Nasal cavity respiratory epithelium epithelial cell of viscerocranial mucosa (primary cell): ENCODE measurements around the gene KRT31. TPM values are rescaled to one million over a fixed set of nuclear protein-coding genes. Genes with fewer than 3 reads are reported as not detected.

Experiments used
- total RNA-seq: library from RNA; depleted of rRNA; stranded (reverse); fragments of >200 nt; gene quantifications from 2 replicates; pipeline ENCODE4 v1.2.3, GENCODE V29; 2014

KRT31 gene
- 0.14 and 0.34 TPM in 2 replicates for total RNA-seq

DNA sequence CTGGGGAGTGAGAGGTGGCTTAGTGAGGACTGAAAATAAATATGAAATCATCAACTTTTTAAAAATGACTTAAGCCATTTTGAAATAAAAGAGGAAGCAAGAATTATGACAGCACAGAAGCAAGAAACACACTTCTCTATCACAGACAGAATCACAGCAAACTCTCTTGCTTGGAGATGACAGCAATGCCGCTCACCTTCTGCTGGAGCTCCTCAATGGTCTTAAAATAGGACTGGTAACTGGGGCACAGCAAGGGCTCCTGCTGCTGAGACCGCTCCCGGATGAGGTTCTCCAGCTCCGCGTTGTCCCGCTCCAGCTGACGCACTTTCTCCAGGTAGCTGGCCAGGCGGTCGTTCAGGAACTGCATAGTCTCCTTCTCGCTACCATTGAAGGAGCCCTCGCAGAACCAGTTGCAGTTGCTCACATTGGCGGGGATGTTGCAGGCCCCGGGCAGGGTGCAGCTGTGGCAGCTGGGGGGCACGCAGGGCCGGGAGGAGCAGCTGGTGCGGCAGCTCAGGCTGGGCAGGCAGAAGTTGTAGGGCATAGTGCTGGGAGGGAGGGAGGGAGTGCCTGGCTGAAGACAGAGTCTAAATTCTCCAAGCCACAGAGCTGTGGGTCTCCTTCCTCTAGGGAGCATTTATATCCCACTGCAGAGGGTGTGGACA, at the start of gene KRT31:
Gene KRT31, minus strand, starts transcription at position 613 of the 665 bp plus-strand sequence. Its CDS starts 69 bp downstream, at position 544.

DNA sequence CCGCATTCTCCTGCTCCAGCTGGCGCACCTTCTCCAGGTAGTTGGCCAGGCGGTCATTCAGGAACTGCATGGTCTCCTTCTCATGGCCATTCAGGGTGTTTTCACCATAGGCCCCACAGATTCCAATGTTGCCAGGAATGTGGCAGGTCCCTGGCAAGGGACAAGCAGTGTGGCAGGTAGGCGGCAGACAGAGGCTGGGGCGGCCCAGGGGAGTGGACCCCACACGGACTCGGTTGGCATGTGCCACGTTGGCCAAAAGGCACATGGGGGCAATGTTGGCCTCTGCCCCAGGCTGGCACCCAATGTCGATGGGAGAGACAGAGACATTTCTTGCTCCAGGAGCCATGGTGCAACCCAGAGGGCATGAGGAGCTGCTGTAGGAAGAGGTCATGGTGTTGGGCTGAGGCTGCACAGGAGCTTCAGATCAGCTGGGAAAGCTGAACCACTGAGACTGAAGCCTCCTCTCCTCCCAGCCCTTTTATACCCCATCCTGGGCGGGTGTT, 43.2 kb upstream of the KRT31 start, which contains the start of gene KRT38:
Gene KRT38, minus strand, starts transcription at position 453 of the 503 bp plus-strand sequence. Its CDS starts 62 bp downstream, at position 391.

DNA sequence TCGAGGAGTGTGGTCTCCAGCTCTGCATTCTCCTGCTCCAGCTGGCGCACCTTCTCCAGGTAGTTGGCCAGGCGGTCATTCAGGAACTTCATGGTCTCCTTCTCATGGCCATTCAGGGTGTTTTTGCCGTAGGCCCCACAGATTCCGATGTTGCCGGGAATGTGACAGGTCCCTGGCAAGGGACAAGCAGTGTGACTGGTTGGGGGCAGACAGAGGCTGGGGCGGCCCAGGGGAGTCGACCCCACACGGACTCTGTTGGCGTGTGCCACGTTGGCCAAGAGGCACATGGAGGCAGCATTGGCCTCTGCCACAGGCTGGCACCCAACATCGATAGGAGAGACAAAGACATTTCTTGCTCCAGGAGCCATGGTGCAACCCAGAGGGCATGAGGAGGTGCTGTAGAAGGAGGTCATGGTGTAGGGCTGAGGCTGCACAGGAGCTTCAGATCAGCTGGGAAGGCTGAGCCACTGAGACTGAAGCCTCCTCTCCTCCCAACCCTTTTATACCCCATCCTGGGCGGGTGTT, 26.8 kb upstream of the KRT31 start, which contains the start of gene KRT37:
Gene KRT37, minus strand, starts transcription at position 475 of the 525 bp plus-strand sequence. Its CDS starts 62 bp downstream, at position 413.

DNA sequence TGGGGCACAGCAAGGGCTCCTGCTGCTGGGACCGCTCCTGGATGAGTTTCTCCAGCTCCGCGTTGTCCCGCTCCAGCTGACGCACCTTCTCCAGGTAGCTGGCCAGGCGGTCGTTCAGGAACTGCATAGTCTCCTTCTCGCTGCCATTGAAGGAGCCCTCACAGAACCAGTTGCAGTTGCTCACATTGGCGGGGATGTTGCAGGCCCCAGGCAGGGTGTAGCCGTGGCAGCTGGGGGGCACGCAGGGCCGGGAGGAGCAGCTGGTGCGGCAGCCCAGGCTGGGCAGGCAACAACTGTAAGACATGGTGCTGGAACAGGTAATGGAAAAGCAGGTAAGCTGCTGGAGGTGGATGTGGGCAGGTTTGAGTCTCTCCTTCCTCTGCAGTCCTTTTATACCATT, 15.5 kb downstream of the KRT31 start, which contains the start of gene KRT34:
Gene KRT34, minus strand, starts transcription at position 364 of the 400 bp plus-strand sequence. Its CDS starts 60 bp downstream, at position 304.

DNA sequence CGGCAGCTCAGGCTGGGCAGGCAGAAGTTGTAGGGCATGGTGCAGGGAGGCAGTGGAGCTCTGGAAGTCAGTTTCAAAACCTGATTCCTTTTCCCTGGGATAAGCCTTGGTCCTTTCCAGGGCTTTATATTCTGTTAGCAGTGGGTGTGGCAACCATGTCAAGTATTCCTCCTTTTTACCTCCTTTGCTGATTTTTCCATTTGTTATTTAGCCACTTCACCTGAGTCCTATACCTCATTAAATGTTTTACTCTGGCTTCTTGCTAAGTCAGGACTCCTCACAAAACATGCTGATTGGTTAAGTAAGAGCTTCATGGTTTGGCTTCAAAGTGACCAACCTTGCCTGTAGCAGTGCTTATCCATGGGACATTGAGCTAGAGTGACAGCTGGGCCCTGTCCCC, 27.7 kb downstream of the KRT31 start, which contains the start of gene KRT33B:
Gene KRT33B, minus strand, starts transcription at position 101 of the 400 bp plus-strand sequence. Its CDS starts 63 bp downstream, at position 38.

DNA sequence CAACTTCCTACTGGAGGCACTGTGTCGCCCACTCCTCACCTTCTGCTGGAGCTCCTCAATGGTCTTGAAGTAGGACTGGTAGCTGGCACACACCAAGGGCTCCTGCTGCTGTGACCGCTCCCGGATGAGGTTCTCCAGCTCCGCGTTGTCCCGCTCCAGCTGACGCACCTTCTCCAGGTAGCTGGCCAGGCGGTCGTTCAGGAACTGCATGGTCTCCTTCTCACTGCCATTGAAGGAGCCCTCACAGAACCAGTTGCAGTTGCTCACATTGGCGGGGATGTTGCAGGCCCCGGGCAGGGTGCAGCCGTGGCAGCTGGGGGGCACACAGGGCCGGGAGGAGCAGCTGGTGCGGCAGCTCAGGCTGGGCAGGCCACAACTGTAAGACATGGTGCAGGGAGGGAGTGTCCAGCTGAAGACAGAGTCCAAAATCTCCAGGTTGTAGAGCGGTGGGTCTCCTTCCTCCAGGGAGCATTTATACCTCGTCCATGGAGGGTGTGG, 47.0 kb downstream of the KRT31 start, which contains the start of gene KRT33A:
Gene KRT33A, minus strand, starts transcription at position 448 of the 498 bp plus-strand sequence. Its CDS starts 61 bp downstream, at position 387.

Other genes with a start within 250 kb of the KRT31 start
- not detected in 2 replicates for gene KRTAP4-5, start 247.8 kb downstream of the KRT31 start, total RNA-seq
- gene KRTAP4-4, start 236.9 kb downstream of the KRT31 start, total RNA-seq: not detected in 2 replicates
- not detected in 2 replicates for gene KRTAP4-3, start 229.4 kb downstream of the KRT31 start, total RNA-seq
- gene KRTAP4-2, start 219.4 kb downstream of the KRT31 start, total RNA-seq: not detected in 2 replicates
- gene KRTAP4-1, start 212.7 kb downstream of the KRT31 start, total RNA-seq: not detected in 2 replicates
- gene KRTAP9-1, start 207.7 kb downstream of the KRT31 start, total RNA-seq: not detected in 2 replicates
- gene KRTAP9-2, start 171.0 kb downstream of the KRT31 start, total RNA-seq: not detected in 2 replicates
- gene KRTAP9-3, start 165.2 kb downstream of the KRT31 start, total RNA-seq: not detected in 2 replicates
- gene KRTAP9-8, start 159.6 kb downstream of the KRT31 start, total RNA-seq: not detected in 2 replicates
- gene KRTAP9-4, start 147.9 kb downstream of the KRT31 start, total RNA-seq: not detected in 2 replicates
- not detected in 2 replicates for gene KRTAP9-9, start 142.2 kb downstream of the KRT31 start, total RNA-seq
- not detected in 2 replicates for gene KRTAP9-6, start 132.2 kb downstream of the KRT31 start, total RNA-seq
- gene KRTAP9-7, start 121.9 kb downstream of the KRT31 start, total RNA-seq: not detected in 2 replicates
- not detected in 2 replicates for gene KRTAP29-1, start 94.8 kb downstream of the KRT31 start, total RNA-seq
- gene KRTAP16-1, start 88.3 kb downstream of the KRT31 start, total RNA-seq: not detected in 2 replicates
- not detected in 2 replicates for gene KRTAP17-1, start 81.9 kb downstream of the KRT31 start, total RNA-seq
- 0.28 and 0.68 TPM in 2 replicates for gene KRT33A, start 46.8 kb downstream of the KRT31 start, total RNA-seq
- 1.1 and 59.1 TPM in 2 replicates for gene KRT33B, start 27.8 kb downstream of the KRT31 start, total RNA-seq
- 1.00 and 2.7 TPM in 2 replicates for gene KRT34, start 15.3 kb downstream of the KRT31 start, total RNA-seq
- 2.1 TPM in 1 of 2 replicates, not detected in the other for gene KRT37, start 27.0 kb upstream of the KRT31 start, total RNA-seq
- 0.07 TPM in 1 of 2 replicates, not detected in the other for gene KRT38, start 43.4 kb upstream of the KRT31 start, total RNA-seq
- not detected in 2 replicates for gene KRT32, start 69.8 kb upstream of the KRT31 start, total RNA-seq
- gene KRT35, start 83.5 kb upstream of the KRT31 start, total RNA-seq: not detected in 2 replicates
- gene KRT36, start 92.3 kb upstream of the KRT31 start, total RNA-seq: not detected in 2 replicates
- gene KRT13, start 108.0 kb upstream of the KRT31 start, total RNA-seq: 6.5 and 231 TPM in 2 replicates
- gene KRT15, start 121.3 kb upstream of the KRT31 start, total RNA-seq: 38.3 and 63.4 TPM in 2 replicates
- gene KRT19, start 130.7 kb upstream of the KRT31 start, total RNA-seq: 637 and 3,236 TPM in 2 replicates
- 0.21 and 0.34 TPM in 2 replicates for gene KRT9, start 174.5 kb upstream of the KRT31 start, total RNA-seq
- 254 and 1,560 TPM in 2 replicates for gene KRT14, start 189.3 kb upstream of the KRT31 start, total RNA-seq
- 2,627 and 3,653 TPM in 2 replicates for gene KRT16, start 215.2 kb upstream of the KRT31 start, total RNA-seq
- 27,930 and 28,043 TPM in 2 replicates for gene KRT17, start 227.0 kb upstream of the KRT31 start, total RNA-seq